Measurements from ENCODE around the gene GPA33.

DNA sequence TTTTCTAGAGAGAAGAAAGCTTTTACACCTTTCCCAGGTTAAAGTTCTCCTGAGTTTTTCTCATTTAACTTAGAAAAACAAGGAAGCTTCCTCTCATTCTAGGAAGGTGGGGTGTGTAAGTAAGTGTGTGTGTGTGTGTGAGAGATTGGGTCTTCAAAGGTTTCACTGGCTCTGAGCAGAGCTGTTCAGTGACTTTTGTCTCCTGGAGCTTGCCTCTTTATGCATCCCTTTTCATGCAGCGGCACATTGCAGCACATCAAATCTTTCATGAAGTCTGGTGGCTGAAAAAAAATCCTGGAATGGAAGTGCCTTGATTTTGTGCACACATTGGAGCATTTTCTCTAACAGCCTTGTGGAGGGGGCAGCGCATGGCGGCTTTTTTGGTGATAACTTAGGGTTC, 3.4 kb downstream of the GPA33 start:
- no peak for TF ChIP-seq TAF1 (IDR thresholded peaks at IDR 0.05; ENCODE audit: borderline replicate concordance, insufficient read depth, low read length)
- no peak for TF ChIP-seq SIN3A (IDR thresholded peaks at IDR 0.05; ENCODE audit: borderline replicate concordance, insufficient read depth, low read length)
- TF ChIP-seq, protein P1, sequence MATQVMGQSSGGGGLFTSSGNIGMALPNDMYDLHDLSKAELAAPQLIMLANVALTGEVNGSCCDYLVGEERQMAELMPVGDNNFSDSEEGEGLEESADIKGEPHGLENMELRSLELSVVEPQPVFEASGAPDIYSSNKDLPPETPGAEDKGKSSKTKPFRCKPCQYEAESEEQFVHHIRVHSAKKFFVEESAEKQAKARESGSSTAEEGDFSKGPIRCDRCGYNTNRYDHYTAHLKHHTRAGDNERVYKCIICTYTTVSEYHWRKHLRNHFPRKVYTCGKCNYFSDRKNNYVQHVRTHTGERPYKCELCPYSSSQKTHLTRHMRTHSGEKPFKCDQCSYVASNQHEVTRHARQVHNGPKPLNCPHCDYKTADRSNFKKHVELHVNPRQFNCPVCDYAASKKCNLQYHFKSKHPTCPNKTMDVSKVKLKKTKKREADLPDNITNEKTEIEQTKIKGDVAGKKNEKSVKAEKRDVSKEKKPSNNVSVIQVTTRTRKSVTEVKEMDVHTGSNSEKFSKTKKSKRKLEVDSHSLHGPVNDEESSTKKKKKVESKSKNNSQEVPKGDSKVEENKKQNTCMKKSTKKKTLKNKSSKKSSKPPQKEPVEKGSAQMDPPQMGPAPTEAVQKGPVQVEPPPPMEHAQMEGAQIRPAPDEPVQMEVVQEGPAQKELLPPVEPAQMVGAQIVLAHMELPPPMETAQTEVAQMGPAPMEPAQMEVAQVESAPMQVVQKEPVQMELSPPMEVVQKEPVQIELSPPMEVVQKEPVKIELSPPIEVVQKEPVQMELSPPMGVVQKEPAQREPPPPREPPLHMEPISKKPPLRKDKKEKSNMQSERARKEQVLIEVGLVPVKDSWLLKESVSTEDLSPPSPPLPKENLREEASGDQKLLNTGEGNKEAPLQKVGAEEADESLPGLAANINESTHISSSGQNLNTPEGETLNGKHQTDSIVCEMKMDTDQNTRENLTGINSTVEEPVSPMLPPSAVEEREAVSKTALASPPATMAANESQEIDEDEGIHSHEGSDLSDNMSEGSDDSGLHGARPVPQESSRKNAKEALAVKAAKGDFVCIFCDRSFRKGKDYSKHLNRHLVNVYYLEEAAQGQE (IDR thresholded peaks at IDR 0.05; ENCODE audit: insufficient read depth in 1 of 2, low read depth in 2 of 2, low read length in 2 of 2): no peak
- TF ChIP-seq POLR2AphosphoS5 (IDR thresholded peaks at IDR 0.05; ENCODE audit: low read depth, low read length): no peak
